AG09309 (cell line): ENCODE results near the gene TICAM2.
A peak's percentile ranks its signal among the peaks of the same experiment; 100 is the strongest.

Experiments used
- DNase-seq: peaks from one replicate; pipeline ENCODE4 v3.0.0-alpha.2; 2010; ENCODE audit warnings: low read depth
- H3K4me3 ChIP-seq: 2 replicates; pipeline ENCODE4 v1.5.1; 2011; ENCODE audit warnings: mild to moderate bottlenecking, low read depth, low read length, moderate library complexity; ENCODE audit not compliant: control insufficient read depth
- TF ChIP-seq, protein P1 (sequence below): IDR thresholded peaks from 2 replicates; pipeline ENCODE4 v1.5.1; 2011; ENCODE audit warnings: mild to moderate bottlenecking, low read depth, low read length, inconsistent platforms; ENCODE audit not compliant: insufficient read depth, control insufficient read depth; ENCODE audit errors: missing control alignments

Gene TICAM2

DNA sequence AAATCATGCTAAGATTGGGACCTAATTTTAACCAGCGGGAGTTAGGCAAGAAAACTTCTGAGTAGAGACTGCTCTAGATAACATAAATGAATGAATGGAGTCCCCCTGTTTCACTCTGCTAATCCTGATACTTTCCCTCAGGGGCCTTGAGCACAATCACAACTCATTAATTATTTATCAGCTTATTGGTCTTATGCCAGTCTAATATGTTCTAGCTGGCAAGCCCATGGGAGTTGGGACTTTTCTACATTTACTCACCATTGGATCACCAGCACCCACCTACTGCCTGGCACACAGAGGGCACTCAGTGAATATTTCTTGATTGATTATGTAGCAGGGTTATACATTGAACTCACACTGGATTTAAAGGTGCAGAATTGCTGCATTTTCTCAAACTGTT lies 37.1 kb upstream of the TICAM2 start:
- TF ChIP-seq, protein P1, sequence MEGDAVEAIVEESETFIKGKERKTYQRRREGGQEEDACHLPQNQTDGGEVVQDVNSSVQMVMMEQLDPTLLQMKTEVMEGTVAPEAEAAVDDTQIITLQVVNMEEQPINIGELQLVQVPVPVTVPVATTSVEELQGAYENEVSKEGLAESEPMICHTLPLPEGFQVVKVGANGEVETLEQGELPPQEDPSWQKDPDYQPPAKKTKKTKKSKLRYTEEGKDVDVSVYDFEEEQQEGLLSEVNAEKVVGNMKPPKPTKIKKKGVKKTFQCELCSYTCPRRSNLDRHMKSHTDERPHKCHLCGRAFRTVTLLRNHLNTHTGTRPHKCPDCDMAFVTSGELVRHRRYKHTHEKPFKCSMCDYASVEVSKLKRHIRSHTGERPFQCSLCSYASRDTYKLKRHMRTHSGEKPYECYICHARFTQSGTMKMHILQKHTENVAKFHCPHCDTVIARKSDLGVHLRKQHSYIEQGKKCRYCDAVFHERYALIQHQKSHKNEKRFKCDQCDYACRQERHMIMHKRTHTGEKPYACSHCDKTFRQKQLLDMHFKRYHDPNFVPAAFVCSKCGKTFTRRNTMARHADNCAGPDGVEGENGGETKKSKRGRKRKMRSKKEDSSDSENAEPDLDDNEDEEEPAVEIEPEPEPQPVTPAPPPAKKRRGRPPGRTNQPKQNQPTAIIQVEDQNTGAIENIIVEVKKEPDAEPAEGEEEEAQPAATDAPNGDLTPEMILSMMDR: no peak
- no peak for DNase-seq
- no peak overlapping the region for H3K4me3 ChIP-seq

DNA sequence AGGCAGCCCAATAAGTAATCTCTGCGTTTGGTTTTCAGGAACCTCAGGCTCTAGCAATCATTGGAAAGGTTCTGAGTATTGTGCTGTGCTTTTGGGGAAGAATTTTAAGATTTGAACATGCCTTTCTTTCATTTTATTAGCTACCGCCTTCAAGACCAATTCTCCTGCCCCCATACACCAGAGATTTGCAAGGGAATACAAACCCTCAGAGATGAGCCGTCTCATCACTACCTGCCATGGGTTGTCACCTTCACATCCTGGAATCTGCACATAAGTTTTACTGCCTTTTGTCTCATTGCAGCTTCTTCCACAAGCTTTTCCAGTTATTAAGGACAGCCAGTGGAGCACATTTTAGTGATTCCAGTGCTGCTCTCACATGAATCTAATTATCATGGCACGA lies 35.2 kb upstream of the TICAM2 start:
- no peak for DNase-seq
- H3K4me3 ChIP-seq: no peak overlapping the region
- TF ChIP-seq, protein P1: no peak

DNA sequence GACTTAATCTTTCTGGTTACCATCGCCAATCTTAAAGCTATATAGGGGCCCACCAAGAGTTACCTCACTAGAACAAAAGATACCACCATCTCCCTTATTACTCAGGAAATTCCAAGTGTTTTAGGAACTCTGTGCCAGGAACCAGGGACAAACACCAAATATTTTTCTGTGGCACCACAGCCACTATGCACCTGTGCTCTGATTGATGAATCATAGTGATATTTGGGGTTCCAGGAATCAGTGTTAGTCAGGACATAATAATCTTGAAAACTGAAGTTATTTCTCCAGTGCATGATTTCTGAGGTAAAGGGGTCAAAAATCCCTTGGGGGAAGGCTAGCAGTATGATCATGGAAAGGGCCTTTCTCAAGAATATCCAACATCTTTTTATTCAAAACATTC lies 33.7 kb upstream of the TICAM2 start:
- no peak overlapping the region for H3K4me3 ChIP-seq
- TF ChIP-seq, protein P1: no peak

DNA sequence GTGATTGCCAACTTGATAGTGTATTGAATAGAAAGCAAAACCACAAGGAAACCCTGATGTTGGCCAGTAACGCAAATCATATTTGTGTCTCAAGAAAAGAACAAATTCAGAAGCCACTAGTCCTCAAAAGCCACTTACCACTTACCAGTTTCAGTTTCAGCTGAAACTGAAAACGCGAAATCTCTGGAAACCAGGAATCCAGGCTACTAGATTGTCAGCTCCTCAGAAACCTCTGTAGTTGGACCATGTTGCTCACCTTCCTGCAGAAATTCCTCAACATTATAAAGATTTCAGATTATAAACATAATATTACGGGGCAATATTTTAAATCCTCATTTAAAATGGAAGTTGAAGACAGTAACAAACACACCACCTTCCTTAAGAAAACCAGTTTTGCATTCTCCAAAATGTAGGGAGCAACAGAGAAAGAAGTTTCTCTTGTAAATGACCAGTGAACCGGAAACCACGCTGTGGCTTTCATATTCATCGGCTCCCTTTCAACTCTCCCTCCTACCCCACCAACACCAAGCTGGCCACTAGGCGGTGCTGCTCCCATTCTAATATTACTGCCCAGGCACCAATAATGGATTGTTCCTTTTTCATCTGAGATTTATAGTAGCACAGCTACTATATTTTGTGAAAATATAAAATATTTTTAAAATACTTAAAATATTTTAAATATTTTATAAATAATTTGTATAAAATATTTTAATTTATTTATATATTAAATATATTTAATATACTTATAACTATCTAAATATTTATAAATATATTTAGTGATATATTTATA lies 32.3 kb upstream of the TICAM2 start:
- peak overlapping the region; percentile 25 for H3K4me3 ChIP-seq
- DNase-seq: no peak
- TF ChIP-seq, protein P1: peak; percentile 91

More for the DNA sequence above, 33.7 kb upstream of the TICAM2 start:
- no peak for DNase-seq

DNA sequence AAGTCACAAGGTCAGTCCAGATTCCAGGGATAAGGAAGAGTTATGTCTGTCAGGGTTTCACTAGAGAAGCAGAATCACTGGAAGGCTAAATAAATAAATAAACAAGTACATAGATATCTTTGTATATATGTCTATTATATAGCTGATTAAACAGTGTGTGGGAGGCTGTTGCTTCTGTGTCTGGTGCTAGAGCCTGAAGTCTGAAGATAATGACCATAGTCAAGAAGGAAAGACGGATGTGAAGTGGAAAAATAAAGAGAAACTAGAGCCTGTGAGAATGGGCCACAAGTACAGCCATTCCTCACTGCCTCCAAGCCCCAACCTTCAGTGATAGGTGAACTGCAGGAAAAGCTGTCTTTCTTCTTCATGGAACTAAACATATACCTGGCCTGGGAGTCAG lies 27.6 kb upstream of the TICAM2 start:
- no peak for DNase-seq
- TF ChIP-seq, protein P1: no peak

DNA sequence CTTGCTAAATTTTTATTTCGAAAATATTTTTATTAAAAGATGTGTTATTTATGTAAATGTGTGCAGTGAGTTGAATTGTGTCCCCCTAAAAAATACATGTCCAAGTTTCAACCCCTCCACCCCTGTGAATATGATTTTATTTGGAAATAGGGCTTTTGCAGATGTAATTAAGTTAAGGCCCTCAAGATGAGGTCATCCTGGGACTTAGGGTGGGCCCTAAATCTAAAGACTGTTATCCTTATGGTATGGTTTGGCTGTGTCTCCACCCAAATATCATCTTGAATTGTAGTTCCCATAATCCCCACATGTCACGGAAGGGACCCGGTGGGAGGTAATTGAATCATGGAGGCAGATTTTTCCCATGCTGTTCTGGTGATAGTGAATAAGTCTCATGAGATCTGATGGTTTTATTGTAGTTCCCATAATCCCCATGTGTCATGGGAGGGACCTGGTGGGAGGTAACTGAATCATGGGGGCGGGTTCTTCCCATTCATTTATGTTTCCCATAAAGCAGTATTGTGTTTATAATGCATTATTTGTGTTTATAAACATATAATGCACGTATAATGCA lies 25.1 kb upstream of the TICAM2 start:
- no peak for DNase-seq
- TF ChIP-seq, protein P1: no peak
- H3K4me3 ChIP-seq: no peak overlapping the region

More for the DNA sequence above, 27.6 kb upstream of the TICAM2 start:
- no peak overlapping the region for H3K4me3 ChIP-seq

DNA sequence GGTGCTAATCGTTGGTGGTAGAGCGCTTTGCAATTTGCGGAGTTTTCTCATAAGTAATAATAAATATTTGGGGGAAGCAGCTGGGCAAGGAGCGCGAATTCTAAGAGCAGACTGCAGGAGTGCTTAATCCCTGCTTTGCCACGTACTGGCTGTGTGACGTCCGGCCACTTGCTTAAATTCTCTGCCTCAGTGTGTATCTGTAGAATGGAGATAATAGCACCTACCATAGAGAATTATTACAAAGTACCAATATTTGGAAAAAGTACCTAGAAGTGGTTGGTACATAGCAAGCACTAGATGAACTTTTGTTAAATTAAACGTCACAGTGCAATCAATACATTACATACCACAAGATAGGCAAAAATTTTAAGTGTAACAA lies 24.2 kb upstream of the TICAM2 start:
- no peak for DNase-seq
- peak overlapping the region; percentile 96 for H3K4me3 ChIP-seq

More for the DNA sequence above, 24.2 kb upstream of the TICAM2 start:
- TF ChIP-seq, protein P1: no peak
